ENCODE results near the gene PDZRN4.
A peak's percentile ranks its signal among the peaks of the same experiment; 100 is the strongest.

Gene PDZRN4

DNA sequence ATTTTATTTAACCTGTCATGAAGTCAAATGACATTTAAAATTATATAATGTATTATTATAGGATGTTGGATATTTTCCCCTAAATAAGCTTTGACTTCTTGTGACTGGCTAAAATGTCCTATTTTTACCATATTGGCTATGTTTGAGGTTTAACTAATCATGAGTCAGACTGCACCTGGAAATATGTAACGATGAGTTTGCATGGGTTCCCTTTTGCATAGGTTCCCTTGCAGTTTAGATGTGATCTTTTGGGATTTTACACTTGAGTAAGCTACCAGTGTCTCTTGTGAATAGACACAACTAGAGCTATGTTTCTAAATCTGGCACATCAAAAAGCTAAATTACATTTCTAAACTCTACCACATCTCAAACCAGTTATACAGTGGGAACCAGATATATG lies 5.2 kb downstream of the PDZRN4 start:
- TF ChIP-seq CTCF (IDR thresholded peaks at IDR 0.05; ENCODE audit: low read depth, low read length, missing control alignments): no peak
- DNase-seq (ENCODE audit: low read depth): no peak
- no peak overlapping the region for H3K4me3 ChIP-seq (ENCODE audit: low read depth, low read length)

DNA sequence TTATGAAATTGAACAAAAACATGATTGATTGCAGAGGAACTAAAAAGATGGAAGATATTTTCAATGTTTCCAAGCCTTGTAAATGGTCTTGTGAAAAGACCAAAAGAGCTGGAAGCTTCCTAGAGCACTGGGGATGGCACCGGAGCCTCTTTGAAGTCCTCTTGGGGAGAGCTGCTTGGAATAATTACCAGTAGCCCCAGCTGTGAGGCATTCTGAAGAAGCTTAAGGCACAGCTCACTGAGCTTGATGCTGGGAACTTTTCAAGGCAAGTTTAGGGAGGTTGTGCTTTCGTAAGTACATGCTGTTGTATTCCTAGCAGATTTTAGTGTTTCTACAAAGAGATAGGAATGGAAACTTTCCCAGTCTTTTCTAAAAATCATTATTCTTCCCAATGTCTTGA lies 13.9 kb downstream of the PDZRN4 start:
- no peak for DNase-seq (ENCODE audit: low read depth)
- no peak overlapping the region for H3K4me3 ChIP-seq (ENCODE audit: low read depth, low read length)
- TF ChIP-seq CTCF (IDR thresholded peaks at IDR 0.05; ENCODE audit: low read depth, low read length, missing control alignments): no peak

DNA sequence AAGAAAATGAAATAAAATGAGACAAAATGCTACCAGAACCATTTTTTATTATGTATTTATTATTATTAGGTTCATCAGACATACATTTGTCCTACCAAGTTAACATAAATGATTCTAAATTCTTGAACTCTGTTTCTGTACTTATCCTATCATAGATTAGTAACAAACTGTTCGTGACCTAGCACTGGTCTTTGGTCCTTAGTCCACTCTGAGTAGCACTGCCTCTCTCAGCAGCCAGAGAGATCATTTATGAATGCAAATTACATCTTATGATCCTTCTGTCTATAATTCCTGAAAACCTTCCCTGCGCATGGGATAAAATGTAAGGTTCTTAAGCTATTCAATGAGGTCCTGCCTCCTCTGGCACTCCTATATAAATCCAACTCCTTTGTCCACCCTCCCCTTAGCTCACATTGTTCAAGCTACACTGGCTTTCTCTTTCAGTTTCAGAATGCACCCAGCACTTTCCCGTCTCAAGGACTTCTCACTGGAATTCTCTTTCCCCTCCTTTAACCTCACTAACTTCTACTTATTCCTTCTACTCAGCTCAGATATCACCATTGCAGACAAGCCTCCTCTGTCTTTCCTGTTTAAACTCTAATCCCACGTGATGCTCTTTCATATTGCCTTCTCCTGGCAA lies 17.1 kb downstream of the PDZRN4 start:
- TF ChIP-seq CTCF (IDR thresholded peaks at IDR 0.05; ENCODE audit: low read depth, low read length, missing control alignments): no peak
- no peak for DNase-seq (ENCODE audit: low read depth)
- peak overlapping the region; percentile 12; the same call in 1 of the 2 replicates for H3K4me3 ChIP-seq (ENCODE audit: low read depth, low read length)

DNA sequence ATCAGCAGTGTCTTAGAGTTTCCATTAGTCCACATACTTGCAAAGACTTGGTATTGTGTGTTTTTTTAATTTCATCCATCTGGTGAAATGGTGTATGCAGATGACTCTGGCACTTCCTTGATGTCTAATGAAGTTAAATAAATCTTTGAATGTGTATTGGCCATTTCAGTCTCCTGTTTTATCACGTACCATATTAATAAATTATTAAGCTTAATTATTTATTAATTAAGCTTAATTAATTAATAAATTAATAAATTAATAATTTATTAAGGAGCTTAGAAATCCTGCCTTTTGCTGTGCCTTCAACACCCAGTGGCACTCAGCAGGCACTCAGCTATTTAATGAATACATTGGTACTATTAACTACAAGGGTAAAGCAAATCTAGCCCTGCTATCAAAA lies 18.2 kb downstream of the PDZRN4 start:
- DNase-seq (ENCODE audit: low read depth): no peak
- no peak for TF ChIP-seq CTCF (IDR thresholded peaks at IDR 0.05; ENCODE audit: low read depth, low read length, missing control alignments)
- no peak overlapping the region for H3K4me3 ChIP-seq (ENCODE audit: low read depth, low read length)

DNA sequence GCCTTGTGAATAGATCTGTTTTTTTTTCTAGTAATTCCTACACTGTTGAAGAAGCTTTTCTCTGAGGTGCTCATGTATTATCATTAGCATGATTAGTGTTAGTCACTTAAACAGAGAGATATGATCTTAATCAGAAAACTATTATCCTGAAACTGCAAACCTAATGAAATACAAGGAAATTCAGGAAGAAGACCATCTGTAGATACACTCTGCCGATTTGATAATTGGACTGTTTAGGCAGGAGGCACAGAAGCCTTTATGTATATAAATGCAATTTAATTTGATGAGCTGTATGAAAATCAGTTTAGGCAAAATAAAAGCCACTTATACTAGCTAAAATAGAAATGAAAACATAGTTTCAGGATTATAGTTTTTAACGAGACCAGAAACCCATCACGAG lies 23.3 kb downstream of the PDZRN4 start:
- TF ChIP-seq CTCF (IDR thresholded peaks at IDR 0.05; ENCODE audit: low read depth, low read length, missing control alignments): no peak
- H3K4me3 ChIP-seq (ENCODE audit: low read depth, low read length): no peak overlapping the region
- no peak for DNase-seq (ENCODE audit: low read depth)

GRCh38 chr12:41212625-41213024 lies 24.5 kb downstream of the PDZRN4 start:
- DNase-seq (ENCODE audit: low read depth): no peak
- TF ChIP-seq CTCF (IDR thresholded peaks at IDR 0.05; ENCODE audit: low read depth, low read length, missing control alignments): no peak

GRCh38 chr12:41213107-41213506 lies 25.0 kb downstream of the PDZRN4 start:
- no peak for DNase-seq (ENCODE audit: low read depth)
- TF ChIP-seq CTCF (IDR thresholded peaks at IDR 0.05; ENCODE audit: low read depth, low read length, missing control alignments): no peak
- no peak overlapping the region for H3K4me3 ChIP-seq (ENCODE audit: low read depth, low read length)

More at GRCh38 chr12:41212625-41213024, 24.5 kb downstream of the PDZRN4 start:
- no peak overlapping the region for H3K4me3 ChIP-seq (ENCODE audit: low read depth, low read length)

All from GM12864 (cell line).